Lower lobe of right lung (tissue), 2 donors: ENCODE measurements around the gene SLC25A6. TPM values are rescaled to one million over a fixed set of nuclear protein-coding genes. Genes with fewer than 3 reads are reported as not detected.
A peak's percentile ranks its signal among the peaks of the same experiment; 100 is the strongest.

Experiments
- ATAC-seq, 2 donors: fragments of 200-7000 bp; cut with Tn5 transposase; one replicate each; pipeline ENCODE4 v1.9.1; 2020 to 2022; ENCODE audit warnings: mild to moderate bottlenecking in 2 of 2, moderate library complexity in 2 of 2
- DNase-seq: peaks from one replicate; pipeline ENCODE4 v3.0.0-alpha.2; 2020
- H3K27ac ChIP-seq: fragments of 200-600 bp; one replicate; pipeline ENCODE4 v1.8.0; 2022
- H3K27me3 ChIP-seq: fragments of 200-600 bp; one replicate; pipeline ENCODE4 v1.8.0; 2022; ENCODE audit warnings: low read depth
- H3K36me3 ChIP-seq: fragments of 200-600 bp; one replicate; pipeline ENCODE4 v1.8.0; 2022; ENCODE audit warnings: mild to moderate bottlenecking
- H3K4me1 ChIP-seq: fragments of 200-600 bp; one replicate; pipeline ENCODE4 v1.8.0; 2022
- H3K4me3 ChIP-seq: fragments of 200-600 bp; one replicate; pipeline ENCODE4 v1.8.0; 2022; ENCODE audit warnings: mild to moderate bottlenecking
- H3K9me3 ChIP-seq: fragments of 200-600 bp; one replicate; pipeline ENCODE4 v1.8.0; 2022
- intact Hi-C: fragments of 100-400 bp; cut with DNase I; formaldehyde crosslinking; loops from one replicate; pipeline ENCODE4 v1.11.0; 2022
- long read RNA-seq: library from polyadenylated mRNA; unstranded; transcript quantifications from one replicate; pipeline ENCODE4 v2.0.0, GENCODE V29; 2021
- total RNA-seq: library from RNA; stranded (reverse); fragmentation: NEBNext Ultra II Directional; extraction: Animal tissue kit (Norgen Biotek cat#: 25700); gene quantifications from one replicate; pipeline ENCODE4 v1.2.1, GENCODE V29; 2021
- TF ChIP-seq, protein P1 (sequence below): fragments of 200-600 bp; IDR thresholded peaks from one replicate; pipeline ENCODE4 v1.8.0; 2022; ENCODE audit warnings: antibody characterized with exemption, mild to moderate bottlenecking
- donor health status: DM: no; HTN: yes; CAD: no; lungs with severe emphysema.

Gene SLC25A6
- 335 TPM for total RNA-seq
- long read RNA-seq, transcript SLC25A6-201 (4 exons, 2,062 nt): major isoform, 749 of 938 reads
- long read RNA-seq, partial matches to known transcripts: 175 of 938 reads
- long read RNA-seq, other reads (novel, unspliced or antisense): 14 of 938 reads

DNA sequence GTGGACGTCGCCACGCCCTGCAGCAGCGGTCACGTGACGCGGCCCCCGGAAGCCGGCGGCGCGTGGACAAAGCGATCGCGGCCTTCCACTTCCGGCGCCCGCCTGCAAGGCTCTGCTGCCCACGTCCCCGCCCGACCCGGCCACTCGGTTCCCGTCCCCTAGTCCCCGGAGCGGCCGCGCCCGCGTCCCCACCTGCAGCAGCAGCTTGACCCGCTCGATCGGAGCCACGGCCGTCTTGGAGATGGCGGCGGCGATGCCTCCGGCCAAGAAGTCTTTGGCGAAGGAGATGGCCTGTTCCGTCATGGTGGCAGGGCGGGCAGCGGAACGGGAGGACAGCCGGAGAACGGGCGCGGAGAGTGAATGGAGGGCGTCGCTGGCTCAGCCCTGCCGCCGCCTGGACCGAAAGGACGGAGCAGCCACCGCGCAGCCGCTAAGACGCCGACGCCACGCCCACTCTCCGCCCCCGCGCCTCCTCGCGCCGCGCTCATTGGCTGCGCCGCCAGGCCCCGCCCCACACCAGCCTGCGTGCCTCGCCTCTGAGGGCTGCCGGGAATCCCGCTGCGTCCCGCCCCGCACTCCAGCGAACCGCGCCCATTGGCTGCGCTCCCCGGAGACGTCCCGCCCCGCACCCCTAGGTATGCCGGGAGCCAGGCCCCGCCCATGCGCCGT, at the start of gene SLC25A6:
Gene SLC25A6, minus strand, starts transcription at position 407 of the 669 bp plus-strand sequence. Its CDS starts 104 bp downstream, at position 303.
- no peaks in the 10 kb centered on the region for H3K9me3 ChIP-seq
- ATAC-seq (peak; percentile 97 to 98), DNase-seq (peak; percentile 99)
- peak within 1 kb of the TSS; percentile 81 for H3K4me3 ChIP-seq
- peak within 1 kb of the TSS; percentile 99 for H3K27ac ChIP-seq
- intact Hi-C loops: no loop called here
- H3K4me1 ChIP-seq: peaks cover 42% of the 10 kb centered on the region
- H3K27me3 ChIP-seq: no peaks in the 10 kb centered on the region
- TF ChIP-seq, protein P1, sequence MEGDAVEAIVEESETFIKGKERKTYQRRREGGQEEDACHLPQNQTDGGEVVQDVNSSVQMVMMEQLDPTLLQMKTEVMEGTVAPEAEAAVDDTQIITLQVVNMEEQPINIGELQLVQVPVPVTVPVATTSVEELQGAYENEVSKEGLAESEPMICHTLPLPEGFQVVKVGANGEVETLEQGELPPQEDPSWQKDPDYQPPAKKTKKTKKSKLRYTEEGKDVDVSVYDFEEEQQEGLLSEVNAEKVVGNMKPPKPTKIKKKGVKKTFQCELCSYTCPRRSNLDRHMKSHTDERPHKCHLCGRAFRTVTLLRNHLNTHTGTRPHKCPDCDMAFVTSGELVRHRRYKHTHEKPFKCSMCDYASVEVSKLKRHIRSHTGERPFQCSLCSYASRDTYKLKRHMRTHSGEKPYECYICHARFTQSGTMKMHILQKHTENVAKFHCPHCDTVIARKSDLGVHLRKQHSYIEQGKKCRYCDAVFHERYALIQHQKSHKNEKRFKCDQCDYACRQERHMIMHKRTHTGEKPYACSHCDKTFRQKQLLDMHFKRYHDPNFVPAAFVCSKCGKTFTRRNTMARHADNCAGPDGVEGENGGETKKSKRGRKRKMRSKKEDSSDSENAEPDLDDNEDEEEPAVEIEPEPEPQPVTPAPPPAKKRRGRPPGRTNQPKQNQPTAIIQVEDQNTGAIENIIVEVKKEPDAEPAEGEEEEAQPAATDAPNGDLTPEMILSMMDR: peak; percentile 23
- peaks cover 45% of the 10 kb centered on the region for H3K36me3 ChIP-seq

DNA sequence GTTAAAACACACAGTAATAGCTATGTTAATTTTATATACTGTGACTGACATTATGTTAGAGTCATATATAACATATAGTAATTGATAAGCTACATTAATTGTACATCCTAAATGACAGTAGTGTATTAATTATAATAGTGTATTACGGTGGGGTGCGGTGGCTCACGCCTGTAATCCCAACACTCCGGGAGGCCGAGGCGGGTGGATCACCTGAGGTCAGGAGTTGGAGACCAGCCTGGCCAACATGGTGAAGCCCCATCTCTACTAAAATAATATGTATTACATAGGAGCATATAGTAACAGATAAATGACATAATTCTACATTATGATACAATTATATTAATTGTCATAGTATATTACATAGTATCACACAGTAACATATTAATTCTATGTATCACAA, 48.6 kb upstream of the SLC25A6 start:
- TF ChIP-seq, protein P1: no peak
- intact Hi-C loops: no loop called here
- no peak overlapping the region for H3K27ac ChIP-seq
- H3K36me3 ChIP-seq: peaks cover 29% of the 10 kb centered on the region
- ATAC-seq (no peak), DNase-seq (peak; percentile 4)
- no peak overlapping the region for H3K4me3 ChIP-seq
- no peaks in the 10 kb centered on the region for H3K4me1 ChIP-seq
- H3K27me3 ChIP-seq: no peaks in the 10 kb centered on the region
- peaks cover 5% of the 10 kb centered on the region for H3K9me3 ChIP-seq

DNA sequence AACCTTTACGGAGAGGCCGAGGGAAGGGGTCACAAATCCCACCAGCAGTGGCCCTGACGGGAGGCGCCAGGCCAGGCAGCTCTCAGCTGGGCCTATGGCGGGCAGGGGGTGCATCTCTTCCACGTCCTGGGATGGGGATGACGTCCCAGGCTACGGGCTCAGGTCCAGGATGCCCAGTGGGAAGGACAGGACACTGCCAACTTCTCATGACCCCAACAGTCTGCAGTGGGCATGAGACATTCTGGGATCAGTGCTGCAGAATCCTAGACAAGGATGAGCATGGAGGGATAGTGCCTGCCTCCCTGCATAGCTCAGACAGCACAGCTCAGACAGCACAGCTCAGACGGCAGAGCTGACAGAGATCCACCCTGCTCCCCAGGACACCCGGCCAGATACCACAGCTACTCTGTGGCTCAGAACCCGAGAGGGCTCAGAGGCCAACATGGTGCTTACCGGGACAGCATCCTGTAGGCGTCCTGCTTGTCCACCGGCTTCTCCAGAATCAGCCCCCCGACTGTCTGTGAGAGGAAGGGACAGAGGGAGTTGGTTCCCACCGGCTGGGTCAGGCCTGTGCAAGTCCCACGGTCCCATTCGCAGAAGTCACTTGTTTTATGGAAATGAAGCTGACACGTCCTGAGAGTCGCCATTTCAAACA, 43.5 kb upstream of the SLC25A6 start:
- TF ChIP-seq, protein P1: no peak
- intact Hi-C loops: no loop called here
- no peak overlapping the region for H3K4me3 ChIP-seq
- DNase-seq (peak; percentile 39), ATAC-seq (peak in 1 of 2 donors; percentile 7)
- H3K36me3 ChIP-seq: peaks cover 39% of the 10 kb centered on the region
- no peak overlapping the region for H3K27ac ChIP-seq
- no peaks in the 10 kb centered on the region for H3K4me1 ChIP-seq
- H3K9me3 ChIP-seq: no peaks in the 10 kb centered on the region
- no peaks in the 10 kb centered on the region for H3K27me3 ChIP-seq

DNA sequence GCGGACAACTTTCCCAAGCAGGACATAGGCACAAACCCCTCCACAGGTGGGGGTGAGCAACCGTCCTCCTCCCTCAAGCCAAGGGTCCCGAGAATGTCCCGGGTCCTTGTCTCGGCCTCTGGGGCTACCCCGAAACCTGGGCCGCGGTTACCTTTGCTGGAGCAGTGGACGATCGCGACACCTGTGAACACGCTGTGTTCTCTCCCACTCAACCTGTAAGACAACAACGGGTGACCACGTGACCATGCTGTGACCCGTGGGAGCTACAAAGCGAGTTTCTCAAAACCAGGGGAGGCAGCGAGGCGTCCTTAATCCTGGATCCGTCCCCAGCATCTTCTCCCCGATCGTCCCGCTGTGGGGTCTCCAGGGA, 42.9 kb upstream of the SLC25A6 start:
- H3K36me3 ChIP-seq: peaks cover 44% of the 10 kb centered on the region
- no peak for ATAC-seq
- TF ChIP-seq, protein P1: no peak
- intact Hi-C loops: no loop called here
- no peak overlapping the region for H3K27ac ChIP-seq
- no peaks in the 10 kb centered on the region for H3K9me3 ChIP-seq
- no peaks in the 10 kb centered on the region for H3K4me1 ChIP-seq
- DNase-seq: peak; percentile 41
- no peak overlapping the region for H3K4me3 ChIP-seq
- no peaks in the 10 kb centered on the region for H3K27me3 ChIP-seq

DNA sequence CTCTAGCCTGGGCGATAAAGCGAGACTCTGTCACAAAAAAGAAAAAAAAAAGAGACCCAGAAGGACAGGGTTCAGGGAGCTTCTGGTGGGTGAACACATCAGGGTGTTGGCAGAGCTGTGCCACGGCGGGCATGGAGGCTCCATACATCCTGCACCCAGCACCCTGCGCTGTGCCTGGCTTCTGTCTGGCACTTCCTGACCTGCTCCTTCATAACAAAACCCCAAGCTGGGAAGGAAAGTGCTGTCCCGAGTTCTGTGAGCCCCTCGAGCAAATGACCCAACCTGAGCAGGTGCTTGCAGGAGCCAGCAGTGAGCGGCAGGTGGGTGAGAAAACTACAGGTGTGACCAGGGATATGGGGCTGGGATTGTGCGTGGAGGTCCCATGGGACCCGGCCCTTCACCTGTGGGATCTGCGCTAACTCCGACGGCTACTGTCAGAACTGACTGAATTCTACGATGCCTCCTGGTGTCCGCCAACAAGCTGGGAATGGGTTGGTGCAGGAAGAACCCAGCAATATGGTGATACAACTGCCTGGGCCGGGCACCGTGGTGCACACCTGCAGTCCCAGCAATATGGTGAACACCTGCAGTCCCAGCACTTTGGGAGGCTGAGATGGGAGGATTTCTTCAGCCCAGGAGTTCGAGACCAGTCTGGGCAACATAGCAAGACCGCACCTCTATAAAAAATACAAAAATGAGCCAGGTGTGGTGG, 41.9 kb upstream of the SLC25A6 start:
- ATAC-seq (no peak), DNase-seq (peak; percentile 28)
- intact Hi-C loops: no loop called here

More for the DNA sequence above, 41.9 kb upstream of the SLC25A6 start:
- H3K4me3 ChIP-seq: no peak overlapping the region
- TF ChIP-seq, protein P1: no peak
- no peaks in the 10 kb centered on the region for H3K9me3 ChIP-seq
- H3K4me1 ChIP-seq: no peaks in the 10 kb centered on the region
- H3K27ac ChIP-seq: no peak overlapping the region
- H3K36me3 ChIP-seq: peaks cover 39% of the 10 kb centered on the region
- H3K27me3 ChIP-seq: no peaks in the 10 kb centered on the region
